Left ventricle myocardium inferior (tissue), 1 donor: ENCODE measurements around the gene ATL2. TPM values are rescaled to one million over a fixed set of nuclear protein-coding genes. Genes with fewer than 3 reads are reported as not detected.

Experiments used
- DNase-seq: peaks from one replicate; pipeline ENCODE4 v3.0.0-alpha.2; 2020
- H3K27ac ChIP-seq: fragments of 200-600 bp; replicated peaks from 2 replicates; pipeline ENCODE4 v1.8.0; 2021
- H3K27me3 ChIP-seq: fragments of 200-600 bp; 2 replicates; pipeline ENCODE4 v1.8.0; 2021; ENCODE audit warnings: low read depth
- H3K36me3 ChIP-seq: fragments of 200-600 bp; 2 replicates; pipeline ENCODE4 v1.8.0; 2021
- H3K4me1 ChIP-seq: fragments of 200-600 bp; 2 replicates; pipeline ENCODE4 v1.8.0; 2021
- H3K4me3 ChIP-seq: fragments of 200-600 bp; 2 replicates; pipeline ENCODE4 v1.8.0; 2021; ENCODE audit warnings: mild to moderate bottlenecking, moderate library complexity
- H3K9me3 ChIP-seq: fragments of 200-600 bp; replicated peaks from 2 replicates; pipeline ENCODE4 v1.8.0; 2021
- CTCF ChIP-seq: fragments of 200-600 bp; IDR thresholded peaks from 2 replicates; pipeline ENCODE4 v1.8.0; 2021; ENCODE audit warnings: antibody characterized with exemption, mild to moderate bottlenecking, borderline replicate concordance
- intact Hi-C: fragments of 100-400 bp; cut with micrococcal nuclease; formaldehyde crosslinking; loops from one replicate; pipeline ENCODE4 v1.11.0; 2022
- total RNA-seq: library from RNA; stranded (reverse); fragmentation: NEBNext Ultra II Directional; extraction: Animal tissue kit (Norgen Biotek cat#: 25700); gene quantifications from one replicate; pipeline ENCODE4 v1.2.1, GENCODE V29; 2021
- donor health status: DM: no; HTN: yes; CAD: no; lungs with severe emphysema.

ATL2 gene
- total RNA-seq, 1 donor from 2014 or later, result 28.4 TPM

GRCh38 chr2:38263293-38263692 is 113.8 kb downstream of the ATL2 start:
- Histone ChIP-seq H3K4me3 (no peak overlapping the region), H3K4me1 (no peaks in the 10 kb centered on the region), H3K27ac (no peak overlapping the region), H3K27me3 (peaks cover 7% of the 10 kb centered on the region), H3K9me3 (no peaks in the 10 kb centered on the region), H3K36me3 (no peaks in the 10 kb centered on the region)
- intact Hi-C loops, result no loop called here
- no peak for TF ChIP-seq CTCF
- no peak for DNase-seq

GRCh38 chr2:38262069-38262871 is 114.8 kb downstream of the ATL2 start:
- no peak for DNase-seq
- intact Hi-C loops, result no loop called here
- Histone ChIP-seq H3K9me3 (no peaks in the 10 kb centered on the region), H3K27me3 (peaks cover 7% of the 10 kb centered on the region), H3K4me1 (no peaks in the 10 kb centered on the region), H3K4me3 (no peak overlapping the region), H3K27ac (no peak overlapping the region), H3K36me3 (no peaks in the 10 kb centered on the region)
- no peak for TF ChIP-seq CTCF

- Histone ChIP-seq H3K9me3 (no peaks in the 10 kb centered on the region), H3K4me1 (no peaks in the 10 kb centered on the region), H3K36me3 (no peaks in the 10 kb centered on the region), H3K4me3 (no peak overlapping the region), H3K27me3 (peaks cover 7% of the 10 kb centered on the region), H3K27ac (no peak overlapping the region)
- DNase-seq, result no peak
- intact Hi-C loops, result no loop called here
- TF ChIP-seq CTCF, result no peak
These were observed 115.5 kb downstream of the ATL2 start for GRCh38 chr2:38261569-38262068.

GRCh38 chr2:38260972-38261371 is 116.1 kb downstream of the ATL2 start:
- intact Hi-C loops, result no loop called here
- Histone ChIP-seq H3K27ac (no peak overlapping the region), H3K9me3 (no peaks in the 10 kb centered on the region), H3K4me3 (no peak overlapping the region), H3K36me3 (no peaks in the 10 kb centered on the region), H3K27me3 (peaks cover 7% of the 10 kb centered on the region), H3K4me1 (no peaks in the 10 kb centered on the region)
- no peak for TF ChIP-seq CTCF
- no peak for DNase-seq

GRCh38 chr2:38260469-38260868 is 116.6 kb downstream of the ATL2 start:
- Histone ChIP-seq H3K27ac (no peak overlapping the region), H3K4me1 (no peaks in the 10 kb centered on the region), H3K4me3 (no peak overlapping the region), H3K9me3 (no peaks in the 10 kb centered on the region), H3K36me3 (no peaks in the 10 kb centered on the region), H3K27me3 (peaks cover 7% of the 10 kb centered on the region)
- intact Hi-C loops, result no loop called here
- no peak for DNase-seq
- TF ChIP-seq CTCF, result no peak
